ENCODE results near the gene NHERF1.

- TF ChIP-seq ZNF274 (IDR thresholded peaks at IDR 0.05; ENCODE audit: low read depth, low read length) (no peak), YY1 (IDR thresholded peaks at IDR 0.05; ENCODE audit: insufficient read depth, insufficient read length) (no peak), SUZ12 (IDR thresholded peaks at IDR 0.05; ENCODE audit: extremely low read depth, insufficient read depth, insufficient read length) (no peak)
Observed at GRCh38 chr17:74759941-74760340, 11.5 kb downstream of the NHERF1 start.
